ENCODE measurements around the gene PRR3. TPM values are rescaled to one million over a fixed set of nuclear protein-coding genes. Genes with fewer than 3 reads are reported as not detected.
A peak's percentile ranks its signal among the peaks of the same experiment; 100 is the strongest.

Gene PRR3
- total RNA-seq, 1 experiment from 2014 or later, result 6.1 TPM

GRCh38 chr6:30583921-30584320 is 26.8 kb downstream of the PRR3 start:
- Histone ChIP-seq H4K20me1 (ENCODE audit: low read length) (no peaks in the 10 kb centered on the region), H3K4me2 (ENCODE audit: low read length) (no peak overlapping the region), H3K4me3 (ENCODE audit: low read length) (no peak overlapping the region), H3K4me1 (ENCODE audit: insufficient read depth, low read length) (no peaks in the 10 kb centered on the region), H3K27me3 (ENCODE audit: low read length) (no peaks in the 10 kb centered on the region), H3K27ac (ENCODE audit: low read length) (no peak overlapping the region), H3K9ac (ENCODE audit: low read length) (no peak overlapping the region), H3K36me3 (ENCODE audit: low read depth, low read length) (peaks cover 61% of the 10 kb centered on the region), H3K9me3 (ENCODE audit: low read length) (no peaks in the 10 kb centered on the region), H2AFZ (ENCODE audit: low read length) (no peak overlapping the region), H3K9me2 (replicated peaks; ENCODE audit: low read length) (no peaks in the 10 kb centered on the region), H3K79me2 (ENCODE audit: low read length) (no peaks in the 10 kb centered on the region), H3F3A (ENCODE audit: low read length, unreplicated experiment) (no peaks in the 10 kb centered on the region)
- no peak for DNase-seq
- intact Hi-C loops (cut with micrococcal nuclease), result no loop called here
- TF ChIP-seq, protein P1, sequence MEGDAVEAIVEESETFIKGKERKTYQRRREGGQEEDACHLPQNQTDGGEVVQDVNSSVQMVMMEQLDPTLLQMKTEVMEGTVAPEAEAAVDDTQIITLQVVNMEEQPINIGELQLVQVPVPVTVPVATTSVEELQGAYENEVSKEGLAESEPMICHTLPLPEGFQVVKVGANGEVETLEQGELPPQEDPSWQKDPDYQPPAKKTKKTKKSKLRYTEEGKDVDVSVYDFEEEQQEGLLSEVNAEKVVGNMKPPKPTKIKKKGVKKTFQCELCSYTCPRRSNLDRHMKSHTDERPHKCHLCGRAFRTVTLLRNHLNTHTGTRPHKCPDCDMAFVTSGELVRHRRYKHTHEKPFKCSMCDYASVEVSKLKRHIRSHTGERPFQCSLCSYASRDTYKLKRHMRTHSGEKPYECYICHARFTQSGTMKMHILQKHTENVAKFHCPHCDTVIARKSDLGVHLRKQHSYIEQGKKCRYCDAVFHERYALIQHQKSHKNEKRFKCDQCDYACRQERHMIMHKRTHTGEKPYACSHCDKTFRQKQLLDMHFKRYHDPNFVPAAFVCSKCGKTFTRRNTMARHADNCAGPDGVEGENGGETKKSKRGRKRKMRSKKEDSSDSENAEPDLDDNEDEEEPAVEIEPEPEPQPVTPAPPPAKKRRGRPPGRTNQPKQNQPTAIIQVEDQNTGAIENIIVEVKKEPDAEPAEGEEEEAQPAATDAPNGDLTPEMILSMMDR (conservative IDR thresholded peaks at IDR 0.05; ENCODE audit: low read depth, low read length), result no peak
- TF ChIP-seq EZH2 (IDR thresholded peaks at IDR 0.05; ENCODE audit: low read length, unreplicated experiment), result no peak
- no TSS peak for BruUV-seq (replicated peaks)
- peak; percentile 20; the same call in 1 of the 2 replicates for ATAC-seq
- ChIA-PET POLR2A (ENCODE audit: unreplicated experiment) (no interaction called here), CTCF (no interaction called here)

- H3K4me1 ChIP-seq (ENCODE audit: insufficient read depth, low read length), result peaks cover 28% of the 10 kb centered on the region
- H3K36me3 ChIP-seq (ENCODE audit: low read depth, low read length), result peaks cover 59% of the 10 kb centered on the region
- TF ChIP-seq EZH2 (IDR thresholded peaks at IDR 0.05; ENCODE audit: low read length, unreplicated experiment) (no peak), EZH2phosphoT487 (IDR thresholded peaks at IDR 0.05; ENCODE audit: borderline replicate concordance, low read length) (no peak)
- TF ChIP-seq, protein P1 (conservative IDR thresholded peaks at IDR 0.05; ENCODE audit: low read depth, low read length), result no peak
These were observed 32.8 kb downstream of the PRR3 start for GRCh38 chr6:30589754-30590358.

GRCh38 chr6:30590509-30590908 is 33.4 kb downstream of the PRR3 start:
- Histone ChIP-seq H3K9me2 (replicated peaks; ENCODE audit: low read length) (no peaks in the 10 kb centered on the region), H3K79me2 (ENCODE audit: low read length) (peaks cover 13% of the 10 kb centered on the region), H4K20me1 (ENCODE audit: low read length) (peaks cover 7% of the 10 kb centered on the region; the same call in 1 of the 2 replicates), H3K36me3 (ENCODE audit: low read depth, low read length) (peaks cover 56% of the 10 kb centered on the region), H3K9ac (ENCODE audit: low read length) (no peak overlapping the region), H3F3A (ENCODE audit: low read length, unreplicated experiment) (peaks cover 6% of the 10 kb centered on the region), H2AFZ (ENCODE audit: low read length) (no peak overlapping the region), H3K27me3 (ENCODE audit: low read length) (no peaks in the 10 kb centered on the region), H3K9me3 (ENCODE audit: low read length) (no peaks in the 10 kb centered on the region), H3K4me3 (ENCODE audit: low read length) (no peak overlapping the region), H3K27ac (ENCODE audit: low read length) (peak overlapping the region; percentile 71), H3K4me2 (ENCODE audit: low read length) (peak overlapping the region; percentile 21), H3K4me1 (ENCODE audit: insufficient read depth, low read length) (peaks cover 28% of the 10 kb centered on the region)
- intact Hi-C loops (cut with micrococcal nuclease), result no loop called here
- POLR2A ChIA-PET (ENCODE audit: unreplicated experiment), result no interaction called here
- CTCF ChIA-PET, result interaction anchor here (0.8 kb wide), 1 partner anchor 109 kb away, joined by 3 read pairs; no protein-coding TSS in a partner anchor
- BruUV-seq (replicated peaks), result no TSS peak
- no peak for ATAC-seq
- DNase-seq, result no peak
- TF ChIP-seq EZH2 (IDR thresholded peaks at IDR 0.05; ENCODE audit: low read length, unreplicated experiment), result no peak
- TF ChIP-seq EZH2phosphoT487 (IDR thresholded peaks at IDR 0.05; ENCODE audit: borderline replicate concordance, low read length), result no peak
- TF ChIP-seq, protein P1 (conservative IDR thresholded peaks at IDR 0.05; ENCODE audit: low read depth, low read length), result no peak

More at GRCh38 chr6:30589754-30590358, 32.8 kb downstream of the PRR3 start:
- Histone ChIP-seq H3K4me2 (ENCODE audit: low read length) (no peak overlapping the region), H3K9ac (ENCODE audit: low read length) (no peak overlapping the region), H3F3A (ENCODE audit: low read length, unreplicated experiment) (peaks cover 6% of the 10 kb centered on the region), H3K4me3 (ENCODE audit: low read length) (no peak overlapping the region), H3K27ac (ENCODE audit: low read length) (no peak overlapping the region), H3K79me2 (ENCODE audit: low read length) (peaks cover 13% of the 10 kb centered on the region), H3K9me2 (replicated peaks; ENCODE audit: low read length) (no peaks in the 10 kb centered on the region), H2AFZ (ENCODE audit: low read length) (no peak overlapping the region), H3K27me3 (ENCODE audit: low read length) (no peaks in the 10 kb centered on the region), H3K9me3 (ENCODE audit: low read length) (no peaks in the 10 kb centered on the region), H4K20me1 (ENCODE audit: low read length) (peaks cover 7% of the 10 kb centered on the region; the same call in 1 of the 2 replicates)
- intact Hi-C loops (cut with micrococcal nuclease), result no loop called here
- ATAC-seq (no peak), DNase-seq (no peak)
- no TSS peak for BruUV-seq (replicated peaks)
- ChIA-PET POLR2A (ENCODE audit: unreplicated experiment) (no interaction called here), CTCF (no interaction called here)

Measured in PC-3 (cell line).